ENCODE data around the gene SCD5. TPM values are rescaled to one million over a fixed set of nuclear protein-coding genes. Genes with fewer than 3 reads are reported as not detected.

SCD5 gene
- total RNA-seq, 1 donor from 2014 or later, result 14.6 TPM

GRCh38 chr4:82593411-82593810 lies 205.2 kb downstream of the SCD5 start:
- Mint-ChIP-seq H3K27me3 (peaks cover 7% of the 10 kb centered on the region), H3K36me3 (ENCODE audit: insufficient read depth) (no peaks in the 10 kb centered on the region), H3K4me3 (ENCODE audit: low read depth) (no peak overlapping the region), H3K4me1 (ENCODE audit: low read depth) (peaks cover 20% of the 10 kb centered on the region), H3K9me3 (ENCODE audit: low read depth) (no peaks in the 10 kb centered on the region), H3K27ac (no peak overlapping the region)
- no peak for DNase-seq (ENCODE audit: low spot score, unreplicated experiment)
- TF ChIP-seq, protein P1, sequence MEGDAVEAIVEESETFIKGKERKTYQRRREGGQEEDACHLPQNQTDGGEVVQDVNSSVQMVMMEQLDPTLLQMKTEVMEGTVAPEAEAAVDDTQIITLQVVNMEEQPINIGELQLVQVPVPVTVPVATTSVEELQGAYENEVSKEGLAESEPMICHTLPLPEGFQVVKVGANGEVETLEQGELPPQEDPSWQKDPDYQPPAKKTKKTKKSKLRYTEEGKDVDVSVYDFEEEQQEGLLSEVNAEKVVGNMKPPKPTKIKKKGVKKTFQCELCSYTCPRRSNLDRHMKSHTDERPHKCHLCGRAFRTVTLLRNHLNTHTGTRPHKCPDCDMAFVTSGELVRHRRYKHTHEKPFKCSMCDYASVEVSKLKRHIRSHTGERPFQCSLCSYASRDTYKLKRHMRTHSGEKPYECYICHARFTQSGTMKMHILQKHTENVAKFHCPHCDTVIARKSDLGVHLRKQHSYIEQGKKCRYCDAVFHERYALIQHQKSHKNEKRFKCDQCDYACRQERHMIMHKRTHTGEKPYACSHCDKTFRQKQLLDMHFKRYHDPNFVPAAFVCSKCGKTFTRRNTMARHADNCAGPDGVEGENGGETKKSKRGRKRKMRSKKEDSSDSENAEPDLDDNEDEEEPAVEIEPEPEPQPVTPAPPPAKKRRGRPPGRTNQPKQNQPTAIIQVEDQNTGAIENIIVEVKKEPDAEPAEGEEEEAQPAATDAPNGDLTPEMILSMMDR (IDR thresholded peaks at IDR 0.05; ENCODE audit: unreplicated experiment), result no peak

DNA sequence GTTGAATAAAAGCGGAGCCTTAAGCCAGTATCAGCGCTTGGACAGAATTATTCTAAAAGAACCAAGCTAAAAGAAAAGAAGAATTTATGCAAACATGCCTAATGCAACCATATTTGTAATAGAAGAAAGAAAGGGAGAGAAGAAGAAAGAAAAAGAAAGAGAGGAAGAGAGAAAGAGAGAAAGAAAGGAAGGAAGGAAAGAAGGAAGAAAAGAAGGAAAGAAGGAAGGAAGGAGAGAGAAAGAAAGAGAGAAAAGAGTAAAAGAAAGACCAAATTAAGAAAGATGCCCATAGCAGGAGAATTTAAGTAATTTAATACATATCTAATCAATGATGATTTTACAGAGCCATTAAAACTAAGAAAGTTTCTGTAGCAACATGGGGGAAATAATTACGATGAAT lies 206.0 kb downstream of the SCD5 start:
- Mint-ChIP-seq H3K27me3 (peaks cover 4% of the 10 kb centered on the region), H3K36me3 (ENCODE audit: insufficient read depth) (no peaks in the 10 kb centered on the region), H3K9me3 (ENCODE audit: low read depth) (no peaks in the 10 kb centered on the region), H3K27ac (no peak overlapping the region), H3K4me3 (ENCODE audit: low read depth) (no peak overlapping the region), H3K4me1 (ENCODE audit: low read depth) (peaks cover 21% of the 10 kb centered on the region)
- no peak for DNase-seq (ENCODE audit: low spot score, unreplicated experiment)
- TF ChIP-seq, protein P1 (IDR thresholded peaks at IDR 0.05; ENCODE audit: unreplicated experiment), result no peak

DNA sequence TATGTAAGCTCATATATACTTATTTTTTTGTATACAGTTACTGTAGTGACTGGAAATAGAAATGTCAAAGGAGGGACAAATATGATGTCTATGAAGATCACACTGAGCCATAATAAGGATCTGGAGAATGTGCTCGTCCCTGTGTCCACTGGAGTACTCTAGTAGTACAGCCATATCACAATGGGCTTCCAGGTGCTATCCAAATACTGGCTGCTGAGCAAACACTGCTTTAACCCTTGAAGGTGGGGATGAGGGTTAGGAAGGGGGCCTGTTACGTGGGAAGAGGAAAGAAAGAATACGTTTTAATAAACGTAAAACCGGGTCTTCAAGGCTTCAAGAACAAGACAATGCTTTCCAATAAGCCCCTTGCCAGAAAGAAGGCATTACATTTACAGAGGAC lies 207.0 kb downstream of the SCD5 start:
- no peak for DNase-seq (ENCODE audit: low spot score, unreplicated experiment)
- Mint-ChIP-seq H3K4me3 (ENCODE audit: low read depth) (no peak overlapping the region), H3K36me3 (ENCODE audit: insufficient read depth) (no peaks in the 10 kb centered on the region), H3K9me3 (ENCODE audit: low read depth) (no peaks in the 10 kb centered on the region), H3K27ac (no peak overlapping the region), H3K4me1 (ENCODE audit: low read depth) (peaks cover 27% of the 10 kb centered on the region), H3K27me3 (peaks cover 4% of the 10 kb centered on the region)
- TF ChIP-seq, protein P1 (IDR thresholded peaks at IDR 0.05; ENCODE audit: unreplicated experiment), result no peak

DNA sequence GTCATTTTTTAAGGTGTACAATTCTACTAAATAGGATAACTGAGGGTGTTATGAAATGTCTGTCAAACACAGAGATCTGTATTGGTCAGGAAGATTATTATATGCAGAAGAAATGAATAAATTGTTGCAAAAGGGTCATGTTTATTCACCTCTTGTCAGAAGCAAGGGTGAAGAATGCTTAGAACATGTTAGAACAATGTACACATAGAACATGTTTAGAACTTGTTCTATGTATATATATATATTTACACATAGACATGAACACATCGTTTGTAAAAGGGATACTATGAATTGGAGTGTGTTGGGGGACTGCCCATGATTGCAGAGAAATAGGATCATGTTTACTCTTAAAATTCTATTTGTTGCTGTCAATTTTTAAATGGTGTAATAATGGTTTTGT lies 208.8 kb downstream of the SCD5 start:
- Mint-ChIP-seq H3K4me3 (ENCODE audit: low read depth) (no peak overlapping the region), H3K4me1 (ENCODE audit: low read depth) (peaks cover 45% of the 10 kb centered on the region), H3K27ac (no peak overlapping the region), H3K27me3 (no peaks in the 10 kb centered on the region), H3K36me3 (ENCODE audit: insufficient read depth) (no peaks in the 10 kb centered on the region), H3K9me3 (ENCODE audit: low read depth) (no peaks in the 10 kb centered on the region)
- no peak for DNase-seq (ENCODE audit: low spot score, unreplicated experiment)
- TF ChIP-seq, protein P1 (IDR thresholded peaks at IDR 0.05; ENCODE audit: unreplicated experiment), result no peak

DNA sequence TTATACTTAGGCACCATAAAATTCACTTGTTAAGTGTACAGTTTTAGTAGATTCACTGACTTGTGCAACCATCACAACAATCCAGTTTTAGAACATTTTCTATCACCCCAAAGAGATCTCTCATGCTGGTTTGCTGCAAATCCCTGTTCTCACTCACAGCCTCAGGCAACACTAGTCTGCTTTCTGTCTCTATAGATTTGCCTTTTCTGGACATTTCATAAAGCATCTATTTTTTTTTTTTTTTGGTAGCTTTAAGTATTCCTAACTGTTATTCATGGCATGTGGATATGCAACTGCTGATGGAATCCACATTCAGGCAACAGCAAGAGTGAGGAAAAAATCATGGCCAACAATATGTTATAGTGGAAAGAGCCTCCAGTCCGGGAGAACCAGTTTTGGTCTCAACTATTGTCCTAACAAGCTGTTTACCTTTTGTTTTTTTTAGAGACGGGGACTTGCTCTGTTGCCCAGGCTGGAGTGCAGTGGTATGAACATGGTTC lies 209.8 kb downstream of the SCD5 start:
- H3K4me1 Mint-ChIP-seq (ENCODE audit: low read depth), result peaks cover 53% of the 10 kb centered on the region

More for the DNA sequence above, 209.8 kb downstream of the SCD5 start:
- Mint-ChIP-seq H3K27me3 (no peaks in the 10 kb centered on the region), H3K36me3 (ENCODE audit: insufficient read depth) (no peaks in the 10 kb centered on the region), H3K4me3 (ENCODE audit: low read depth) (no peak overlapping the region), H3K9me3 (ENCODE audit: low read depth) (no peaks in the 10 kb centered on the region), H3K27ac (no peak overlapping the region)
- TF ChIP-seq, protein P1 (IDR thresholded peaks at IDR 0.05; ENCODE audit: unreplicated experiment), result no peak
- DNase-seq (ENCODE audit: low spot score, unreplicated experiment), result no peak
